Articular chondrocyte of knee joint (primary cell): ENCODE data around the gene EIF3B. TPM values are rescaled to one million over a fixed set of nuclear protein-coding genes. Genes with fewer than 3 reads are reported as not detected.

ENCODE experiments used
- small RNA-seq: library from RNA; depleted of rRNA; stranded (forward); fragments of <200 nt; gene quantifications from one replicate; pipeline ENCODE3, GENCODE V24; 2012
- total RNA-seq: library from RNA; depleted of rRNA; stranded (reverse); fragments of >200 nt; gene quantifications from 2 replicates; pipeline ENCODE4 v1.2.3, GENCODE V29; 2012

The EIF3B gene
- 166 and 170 TPM in 2 replicates for total RNA-seq

GRCh38 chr7:2354186-2354938 lies at the start of gene EIF3B:
Gene EIF3B, plus strand, starts transcription at chr7:2354827. Its CDS starts 95 bp downstream, at chr7:2354922.

GRCh38 chr7:2314209-2314955 lies 40.2 kb upstream of the EIF3B start, which contains the start of gene SNX8:
Gene SNX8, minus strand, starts transcription at chr7:2314441. Its CDS starts 20 bp downstream, at chr7:2314421.

GRCh38 chr7:2403014-2403717 lies 48.5 kb downstream of the EIF3B start, which contains the start of gene CHST12:
Gene CHST12, plus strand, starts transcription at chr7:2403611. Its CDS starts 29,029 bp downstream, at chr7:2432640.

Small RNAs within 50 kb of the gene (small RNA-seq; reads per million reads assigned to genes)
- not detected for gene AC004840.2

Other genes with a start within 250 kb of the EIF3B start
- 17.9 and 19.3 TPM in 2 replicates for gene MAD1L1, start 121.9 kb upstream of the EIF3B start, total RNA-seq
- gene MRM2, start 112.6 kb upstream of the EIF3B start, total RNA-seq = 17.7 and 19.2 TPM in 2 replicates
- gene NUDT1, start 112.6 kb upstream of the EIF3B start, total RNA-seq = 19.3 and 25.2 TPM in 2 replicates
- gene SNX8, start 40.4 kb upstream of the EIF3B start, total RNA-seq = 14.9 and 27.2 TPM in 2 replicates
- gene CHST12, start 48.8 kb downstream of the EIF3B start, total RNA-seq = 8.6 and 9.7 TPM in 2 replicates
- gene GRIFIN, start 121.6 kb downstream of the EIF3B start, total RNA-seq = not detected in 2 replicates
- gene LFNG, start 164.9 kb downstream of the EIF3B start, total RNA-seq = 4.0 and 5.1 TPM in 2 replicates
- gene BRAT1, start 200.7 kb downstream of the EIF3B start, total RNA-seq = 16.1 and 19.5 TPM in 2 replicates
- gene IQCE, start 204.2 kb downstream of the EIF3B start, total RNA-seq = 13.5 and 18.2 TPM in 2 replicates